Stimulated activated CD8-positive, alpha-beta memory T cell treated with anti-CD3 and anti-CD28 coated beads, Interleukin-4, amount 100 ng/mL, for 24 hours (primary cell): Measurements from ENCODE around the gene SRP72.
"Not testable (repeated sequence)": the region's sequence is repeated elsewhere in the genome, so short reads cannot be mapped to it uniquely, and the experiment has no call there.

Experiments used
- DNase-seq: peaks from one replicate; pipeline ENCODE4 v3.0.0-alpha.2; 2020; ENCODE audit warnings: low read depth

The SRP72 gene

GRCh38 chr4:56465599-56466295, 1.7 kb upstream of the SRP72 start:
- no peak for DNase-seq

GRCh38 chr4:56466296-56466761, 1.1 kb upstream of the SRP72 start:
- DNase-seq: not testable (repeated sequence)

GRCh38 chr4:56466910-56467283, 520 bp upstream of the SRP72 start:
- no peak for DNase-seq

DNA sequence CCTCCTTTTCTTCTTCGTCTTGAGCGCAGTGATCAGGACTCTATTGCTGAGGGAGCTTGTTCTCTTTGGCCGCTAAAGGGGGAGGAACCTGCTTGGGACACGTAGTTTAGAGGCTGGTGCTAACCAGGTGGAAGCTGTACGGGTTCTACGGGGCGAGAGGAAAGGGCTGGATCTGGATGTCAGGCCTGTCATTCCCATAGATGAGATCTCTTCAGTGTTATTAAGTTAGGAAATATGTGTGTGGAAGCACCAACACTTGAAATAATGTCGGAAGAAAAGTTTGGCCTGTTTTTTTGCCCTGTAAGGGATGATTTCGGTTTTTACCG, 643 bp downstream of the SRP72 start:
- no peak for DNase-seq

DNA sequence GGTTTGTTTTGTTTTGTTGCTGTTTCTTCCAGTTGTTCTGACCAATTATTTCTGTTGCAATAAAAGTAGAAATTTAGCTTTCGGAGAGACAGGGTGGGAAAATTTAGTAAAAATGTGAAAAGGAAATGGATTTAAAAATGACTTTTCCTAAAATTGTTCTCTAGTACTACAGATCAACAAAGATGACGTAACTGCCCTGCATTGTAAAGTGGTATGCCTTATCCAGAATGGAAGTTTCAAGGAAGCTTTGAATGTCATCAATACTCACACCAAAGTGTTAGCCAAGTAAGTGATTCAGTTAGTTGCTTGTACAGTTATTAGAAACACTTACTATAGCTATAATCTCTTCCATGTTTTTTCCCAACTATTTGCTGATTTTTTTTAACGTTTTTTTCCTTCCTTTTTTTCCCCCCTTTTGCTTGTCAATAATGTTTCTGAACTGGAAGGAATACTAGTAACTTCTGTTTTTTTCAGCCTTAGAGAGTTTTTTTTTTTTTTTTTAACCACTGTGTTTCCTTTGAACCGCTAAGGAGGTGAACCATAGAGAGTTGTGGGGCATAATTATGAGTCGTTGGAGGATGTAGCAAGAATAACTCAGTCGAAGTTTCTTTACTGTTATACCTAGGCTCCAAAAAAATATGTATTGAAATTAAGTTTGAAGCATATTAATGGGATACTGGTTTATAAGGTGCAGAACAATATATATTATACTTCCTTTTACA, 2.2 kb downstream of the SRP72 start:
- no peak for DNase-seq

GRCh38 chr4:56475917-56476316, 8.5 kb downstream of the SRP72 start:
- no peak for DNase-seq

DNA sequence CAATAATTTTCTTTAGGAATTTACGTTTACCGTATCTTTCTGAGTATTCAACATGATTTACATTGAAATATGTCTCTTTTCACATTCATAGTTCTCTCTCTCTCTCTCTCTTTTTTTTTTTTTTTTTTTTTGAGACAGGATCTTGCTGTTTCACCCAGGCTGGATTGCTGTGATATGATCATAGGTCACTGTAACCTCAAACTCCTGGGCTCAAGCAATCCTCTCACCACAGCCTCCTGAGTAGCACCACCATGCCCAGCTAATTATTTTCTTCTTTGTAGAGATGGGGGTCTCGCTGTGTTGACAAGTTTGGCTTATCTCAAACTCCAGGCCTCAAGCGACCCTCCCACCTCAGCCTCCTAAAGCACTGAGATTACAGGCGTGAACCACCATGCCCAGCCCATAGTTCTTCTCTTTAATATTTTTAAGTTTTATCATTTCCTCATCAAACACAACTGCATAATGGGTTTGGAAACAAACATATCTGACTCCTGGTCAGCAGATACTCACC, 9.8 kb downstream of the SRP72 start:
- no peak for DNase-seq

DNA sequence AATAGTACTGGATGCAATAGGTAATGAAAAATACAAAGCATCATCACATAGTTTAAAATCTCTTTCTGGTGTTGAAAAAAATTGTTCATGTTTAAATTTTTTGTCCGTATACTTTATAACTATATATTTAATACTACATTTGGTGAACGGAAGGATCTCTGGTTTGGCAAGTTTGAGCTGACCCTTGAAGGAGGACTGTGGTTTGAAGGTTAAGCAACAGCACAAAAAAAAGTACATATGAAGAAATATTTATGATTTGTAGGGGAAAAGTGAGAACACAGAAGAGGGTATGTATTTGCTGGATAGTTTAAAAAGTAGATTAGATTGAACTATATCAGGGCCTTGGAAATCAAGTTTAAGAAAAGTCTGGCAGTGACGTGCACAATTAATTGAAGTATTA, 13.3 kb downstream of the SRP72 start:
- no peak for DNase-seq

GRCh38 chr4:56496241-56496640, 28.8 kb downstream of the SRP72 start:
- no peak for DNase-seq

- DNase-seq: peak; percentile 35
Observed at GRCh38 chr4:56505269-56506130, 38.1 kb downstream of the SRP72 start, which contains the start of gene ARL9. Gene ARL9, plus strand, starts transcription at chr4:56505791. Its CDS starts 72 bp downstream, at chr4:56505863.

DNA sequence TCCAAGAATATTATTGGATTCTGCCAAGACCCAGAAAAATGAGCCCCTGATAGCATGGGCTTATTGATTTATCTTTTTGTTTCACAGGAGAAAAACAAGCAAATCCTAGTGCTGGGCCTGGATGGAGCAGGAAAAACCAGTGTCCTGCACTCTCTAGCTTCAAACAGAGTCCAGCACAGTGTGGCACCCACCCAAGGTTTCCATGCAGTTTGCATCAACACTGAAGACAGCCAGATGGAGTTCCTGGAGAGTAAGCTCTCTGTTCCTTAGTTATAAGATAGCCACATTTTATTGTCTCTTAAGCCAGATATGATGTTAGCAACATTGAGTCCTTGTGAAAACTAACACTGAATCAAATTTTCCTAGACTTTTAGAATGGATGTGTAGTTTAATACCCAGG, 43.7 kb downstream of the SRP72 start:
- no peak for DNase-seq

DNA sequence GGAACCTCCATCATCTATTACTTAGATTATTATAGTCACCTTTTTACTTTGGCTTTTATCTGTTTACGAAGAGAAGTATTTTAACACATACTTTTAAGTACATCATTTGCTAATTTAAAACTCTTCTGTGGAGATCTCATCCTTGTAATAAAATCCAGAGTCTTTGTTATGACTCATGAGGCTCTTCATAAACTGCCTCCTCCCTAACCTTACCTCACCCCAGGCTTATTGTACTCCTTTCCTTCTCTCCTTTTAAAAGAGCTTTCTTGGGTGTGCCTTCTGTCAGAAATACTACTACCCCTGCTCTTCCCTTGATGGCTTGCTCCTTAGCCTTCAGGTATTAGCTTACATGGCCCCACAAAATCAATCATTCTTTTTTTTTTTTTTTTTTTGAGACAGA, 44.7 kb downstream of the SRP72 start:
- no peak for DNase-seq

DNA sequence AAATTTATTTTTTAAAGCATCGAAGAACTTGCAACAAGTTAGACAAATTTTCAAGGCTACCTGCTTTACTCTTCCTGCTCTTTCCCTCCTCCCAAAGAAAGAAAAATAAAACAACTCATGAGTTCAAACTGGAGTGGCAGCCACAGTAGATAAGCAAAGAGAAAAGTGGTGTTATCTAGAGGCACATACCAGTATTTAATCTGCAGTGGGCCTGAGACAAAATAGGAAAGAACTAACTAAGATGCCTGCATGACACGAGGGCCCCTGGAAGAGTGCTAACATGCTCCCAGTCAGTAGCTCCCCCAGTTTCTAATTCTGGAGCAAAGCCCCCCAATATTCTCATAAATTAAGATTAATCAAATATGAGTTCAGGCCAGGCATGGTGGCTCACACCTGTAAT, 46.1 kb downstream of the SRP72 start:
- DNase-seq: no peak

DNA sequence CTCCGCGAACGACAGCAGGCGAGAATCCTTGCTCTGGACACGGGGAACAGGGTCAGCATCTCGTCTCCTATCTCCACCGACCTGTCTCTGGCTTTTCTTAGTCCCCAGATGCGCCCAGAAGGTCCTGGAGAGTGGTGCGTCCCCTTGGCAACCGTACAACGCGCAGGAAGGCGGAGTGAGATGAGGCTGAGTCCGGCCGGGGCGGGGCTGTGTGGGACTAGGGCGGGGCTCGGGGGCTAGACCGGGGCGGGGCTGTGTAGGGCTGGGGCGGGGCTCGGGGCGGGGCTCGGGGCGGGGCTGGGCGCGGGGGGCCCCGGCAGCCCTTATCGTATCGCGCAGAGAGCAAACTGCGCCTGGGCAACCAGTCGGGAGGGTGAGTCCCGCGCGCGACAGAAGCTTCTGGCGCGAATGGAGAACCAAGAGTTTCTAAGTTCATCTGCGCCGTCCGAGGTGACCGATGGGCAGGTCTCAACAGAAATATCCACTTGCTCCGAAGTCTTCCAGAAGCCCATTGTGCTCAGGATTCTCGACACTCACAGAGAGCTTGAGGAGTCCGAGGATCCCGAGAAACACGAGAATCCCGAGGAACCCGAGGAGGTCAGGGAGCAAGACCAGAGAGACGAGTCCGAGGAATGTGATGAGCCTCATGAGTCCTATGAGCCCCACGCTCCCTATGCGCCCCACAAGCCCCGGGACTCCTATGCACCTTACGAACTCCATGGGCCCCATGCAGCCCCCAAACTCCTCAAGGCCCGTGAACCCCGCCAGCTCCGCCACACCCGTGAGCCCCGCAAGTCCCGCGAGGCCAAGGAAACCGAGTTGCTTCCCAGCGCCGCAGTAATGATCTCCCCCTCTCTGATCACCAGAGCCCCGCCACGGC, 63.1 kb downstream of the SRP72 start:
- DNase-seq: peak; percentile 75

- DNase-seq: no peak
Observed at GRCh38 chr4:56531149-56531770, 63.8 kb downstream of the SRP72 start.

DNA sequence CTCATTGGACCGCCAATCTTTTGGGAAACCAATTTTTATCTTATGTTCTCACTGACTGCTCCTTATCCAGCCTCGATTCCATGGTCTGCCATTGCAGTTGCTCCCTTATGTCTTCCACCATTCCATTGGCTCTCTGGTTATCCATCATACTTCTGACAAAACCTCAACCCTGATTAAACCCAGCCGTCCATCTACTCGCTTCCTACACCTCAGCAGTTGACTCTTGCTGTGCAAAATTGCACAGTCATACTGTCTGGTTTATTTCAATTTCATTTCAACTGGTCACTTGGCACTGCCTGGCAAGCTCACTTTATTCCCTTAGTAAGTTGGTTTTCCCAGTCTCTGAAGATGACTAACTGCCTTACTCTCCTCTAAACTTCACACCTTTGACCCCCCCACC, 64.4 kb downstream of the SRP72 start:
- no peak for DNase-seq

- no peak for DNase-seq
Observed at GRCh38 chr4:56532239-56532638, 64.8 kb downstream of the SRP72 start.

DNA sequence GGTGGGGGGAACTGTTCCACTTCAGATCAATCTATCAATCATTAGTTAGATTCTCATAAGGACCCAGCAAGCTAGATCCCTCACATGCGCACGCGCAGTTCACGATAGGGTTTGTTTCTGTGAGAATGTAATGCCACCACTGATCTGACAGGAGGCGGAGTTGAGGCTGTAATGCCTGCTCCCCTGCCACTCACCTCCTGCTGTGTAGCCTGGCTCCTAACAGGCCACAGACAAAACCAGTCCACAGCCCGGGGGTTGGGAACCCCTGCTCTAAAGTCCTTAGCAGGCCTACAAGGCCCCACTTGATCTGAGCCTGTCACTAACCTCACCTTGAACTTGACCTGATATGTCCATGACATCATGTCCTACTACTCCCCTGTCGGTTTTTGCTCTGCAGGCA, 68.5 kb downstream of the SRP72 start:
- DNase-seq: no peak

DNA sequence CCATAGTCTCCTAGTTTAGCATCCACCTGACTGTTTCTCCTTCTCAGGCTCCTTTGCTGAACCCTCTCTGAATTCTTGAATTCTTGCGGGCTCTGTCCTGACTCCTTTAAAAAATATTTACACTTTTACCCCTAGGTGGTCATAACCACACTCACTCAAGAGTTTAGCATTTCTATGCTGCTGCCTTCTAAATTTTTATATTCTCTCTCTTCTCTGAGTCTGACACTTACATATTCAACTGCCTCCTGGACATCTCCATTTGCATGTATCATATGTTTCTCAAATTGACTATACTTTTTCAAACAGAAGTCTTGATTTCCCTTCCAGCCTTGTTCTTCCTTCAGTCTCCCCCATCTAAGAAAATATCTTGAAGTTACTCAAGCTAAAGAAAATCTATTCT, 69.7 kb downstream of the SRP72 start:
- no peak for DNase-seq

- DNase-seq: no peak
Observed at GRCh38 chr4:56540826-56541225, 73.4 kb downstream of the SRP72 start.

GRCh38 chr4:56544573-56545131, 77.2 kb downstream of the SRP72 start:
- peak; percentile 81 for DNase-seq
